ENCODE results near the gene CDKL5.
"Not testable (repeated sequence)": the region's sequence is repeated elsewhere in the genome, so short reads cannot be mapped to it uniquely, and the experiment has no call there.

CDKL5 gene

DNA sequence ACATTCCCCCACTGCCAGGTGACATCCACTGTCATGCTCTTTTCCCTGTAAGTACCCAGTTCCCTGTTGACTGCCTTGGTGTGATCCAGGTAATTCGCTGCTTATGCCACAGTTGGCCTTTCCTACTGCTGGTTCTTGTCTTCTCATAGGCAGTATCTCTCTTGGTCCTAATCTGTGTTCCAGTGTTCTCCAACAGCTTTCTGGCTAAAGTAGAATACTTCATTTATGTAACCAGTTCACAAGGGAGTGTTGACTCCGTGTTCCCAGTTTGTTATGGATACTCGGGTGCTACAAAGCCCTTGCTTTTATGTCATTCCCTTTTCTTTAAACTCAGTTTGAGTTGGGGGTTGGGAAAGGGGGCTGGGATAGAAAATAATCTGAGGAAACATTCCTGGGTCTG, 148.1 kb downstream of the CDKL5 start:
- no peak for DNase-seq (ENCODE audit: low read depth in 2 of 3, low spot score in 2 of 3)

GRCh38 chrX:18574591-18574990, 149.2 kb downstream of the CDKL5 start:
- DNase-seq (ENCODE audit: low read depth in 2 of 3, low spot score in 2 of 3) = no peak

- DNase-seq (ENCODE audit: low read depth in 2 of 3, low spot score in 2 of 3) = no peak
These were observed 150.3 kb downstream of the CDKL5 start for GRCh38 chrX:18575744-18576143.

DNA sequence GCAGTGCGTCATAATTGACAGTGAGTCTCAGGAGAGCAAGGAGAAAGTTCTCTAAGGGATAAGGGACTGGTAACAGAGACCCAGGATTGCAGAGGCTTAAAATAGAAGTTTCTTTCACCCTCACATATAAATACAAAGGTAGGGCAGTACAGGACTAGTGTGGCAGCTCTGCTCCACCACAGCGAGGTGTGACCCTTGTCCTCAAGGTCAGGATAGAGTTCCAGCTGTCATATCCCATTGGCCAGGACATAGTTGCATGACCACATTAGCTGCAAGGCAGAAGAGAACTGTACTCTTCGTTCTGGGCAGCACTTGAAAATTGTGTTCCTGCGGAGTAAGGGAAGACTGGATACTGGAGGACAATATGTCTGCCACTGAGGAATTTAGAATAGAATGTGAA, 152.0 kb downstream of the CDKL5 start:
- no peak for DNase-seq (ENCODE audit: low read depth in 2 of 3, low spot score in 2 of 3)

GRCh38 chrX:18578546-18578945, 153.1 kb downstream of the CDKL5 start:
- no peak for DNase-seq (ENCODE audit: low read depth in 2 of 3, low spot score in 2 of 3)

GRCh38 chrX:18579495-18579894, 154.1 kb downstream of the CDKL5 start:
- DNase-seq (ENCODE audit: low read depth in 2 of 3, low spot score in 2 of 3) = no peak

DNA sequence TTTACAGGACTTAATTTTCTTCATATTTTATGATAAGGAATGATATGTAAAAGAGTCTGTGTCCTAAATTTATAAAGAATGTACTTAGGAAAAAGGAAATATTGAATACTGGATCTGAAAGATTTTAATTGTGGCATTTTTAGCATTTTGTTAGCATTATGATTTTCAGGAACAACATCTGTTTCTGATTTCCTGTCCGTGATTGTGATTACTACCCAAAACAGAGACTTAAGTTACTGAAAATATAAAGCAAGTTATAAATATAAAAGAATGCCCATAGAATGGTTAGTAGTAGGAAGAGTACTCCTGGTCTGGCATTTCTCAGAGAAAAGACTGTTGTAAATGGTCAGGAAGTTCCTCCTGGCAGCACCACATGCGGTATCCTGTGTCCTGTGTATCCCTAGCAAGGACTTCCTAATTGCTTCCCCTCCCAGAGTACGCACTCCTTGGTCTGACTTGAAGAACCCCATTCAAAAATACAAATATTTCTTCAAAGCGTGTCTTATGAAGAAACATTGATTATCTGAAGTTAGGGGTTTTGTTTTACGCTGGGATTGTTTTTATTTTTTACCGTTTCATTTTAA, 157.6 kb downstream of the CDKL5 start:
- no peak for DNase-seq (ENCODE audit: low read depth in 2 of 3, low spot score in 2 of 3)

DNA sequence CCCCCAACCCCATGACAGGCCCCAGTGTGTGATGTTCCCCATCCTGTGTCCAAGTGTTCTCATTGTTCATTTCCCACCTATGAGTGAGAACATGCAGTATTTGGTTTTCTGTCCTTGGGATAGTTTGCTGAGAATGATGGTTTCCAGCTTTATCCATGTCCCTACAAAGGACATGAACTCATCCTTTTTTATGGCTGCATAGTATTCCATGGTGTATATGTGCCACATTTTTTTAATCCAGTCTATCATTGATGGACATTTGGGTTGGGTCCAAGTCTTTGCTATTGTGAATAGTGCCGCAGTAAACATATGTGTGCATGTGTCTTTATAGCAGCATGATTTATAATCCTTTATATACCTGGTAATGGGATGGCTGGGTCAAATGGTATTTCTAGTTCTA, 163.9 kb downstream of the CDKL5 start:
- DNase-seq (ENCODE audit: low read depth in 2 of 3, low spot score in 2 of 3) = not testable (repeated sequence)

- DNase-seq (ENCODE audit: low read depth in 2 of 3, low spot score in 2 of 3) = no peak
These were observed 166.4 kb downstream of the CDKL5 start for GRCh38 chrX:18591834-18592233.

DNA sequence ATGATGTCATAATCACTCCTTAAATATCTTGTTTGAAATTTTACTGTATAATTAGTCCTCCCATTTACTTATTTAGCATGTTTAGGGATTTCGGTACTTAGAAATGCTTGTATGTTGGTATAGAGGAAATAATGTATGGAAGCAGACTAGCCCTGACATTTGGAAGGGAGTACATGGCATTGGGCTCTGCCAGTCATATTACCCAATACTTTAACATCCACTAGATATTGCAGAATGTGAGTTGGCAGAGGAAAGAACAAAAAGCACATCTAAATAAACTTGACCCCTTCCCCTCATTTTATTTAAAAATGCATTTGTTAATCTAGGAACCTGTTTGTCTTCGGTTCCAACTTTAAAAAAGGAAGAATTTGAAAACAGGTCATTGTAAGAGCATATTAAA, 168.7 kb downstream of the CDKL5 start:
- no peak for DNase-seq (ENCODE audit: low read depth in 2 of 3, low spot score in 2 of 3)

DNA sequence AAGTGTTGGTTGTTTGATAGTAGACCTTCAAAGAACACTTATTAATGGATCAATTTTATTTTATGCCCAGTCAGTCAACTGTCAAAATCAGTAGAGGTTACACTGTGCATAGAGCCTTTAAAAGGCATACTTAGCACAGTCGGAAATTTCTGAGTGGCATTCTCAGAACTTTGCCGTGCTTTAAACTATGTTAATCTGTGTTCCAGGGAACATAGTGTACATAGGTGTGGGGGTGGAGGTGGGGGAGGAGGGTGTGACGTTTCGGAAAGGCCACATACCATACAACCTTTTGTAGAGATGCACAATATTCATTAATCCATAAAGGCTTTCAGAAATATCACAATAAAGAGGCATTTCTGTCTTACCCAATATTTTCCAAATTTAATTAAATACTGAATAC, 170.7 kb downstream of the CDKL5 start:
- DNase-seq (ENCODE audit: low read depth in 2 of 3, low spot score in 2 of 3) = no peak

- DNase-seq (ENCODE audit: low read depth in 2 of 3, low spot score in 2 of 3) = no peak
These were observed 173.0 kb downstream of the CDKL5 start for GRCh38 chrX:18598413-18598812.

DNA sequence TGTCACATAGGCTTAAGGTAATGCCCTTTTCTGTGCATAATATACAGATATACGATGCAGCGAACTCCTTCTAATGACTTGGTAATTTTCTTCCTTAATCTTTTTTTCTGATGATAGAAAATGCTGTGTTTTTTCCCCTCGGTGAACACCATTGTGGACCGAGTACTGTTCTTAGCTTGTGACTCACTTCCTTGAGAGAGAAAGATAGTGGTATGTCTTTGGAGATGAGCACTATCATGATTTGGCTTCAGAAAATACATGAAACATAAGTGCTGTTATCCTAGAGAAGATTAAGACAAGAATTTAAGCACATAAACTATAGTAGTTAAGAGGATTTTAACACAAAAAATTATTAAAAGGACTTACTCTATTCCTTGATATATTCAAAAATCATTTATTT, 182.6 kb downstream of the CDKL5 start:
- no peak for DNase-seq (ENCODE audit: low read depth in 2 of 3, low spot score in 2 of 3)

DNA sequence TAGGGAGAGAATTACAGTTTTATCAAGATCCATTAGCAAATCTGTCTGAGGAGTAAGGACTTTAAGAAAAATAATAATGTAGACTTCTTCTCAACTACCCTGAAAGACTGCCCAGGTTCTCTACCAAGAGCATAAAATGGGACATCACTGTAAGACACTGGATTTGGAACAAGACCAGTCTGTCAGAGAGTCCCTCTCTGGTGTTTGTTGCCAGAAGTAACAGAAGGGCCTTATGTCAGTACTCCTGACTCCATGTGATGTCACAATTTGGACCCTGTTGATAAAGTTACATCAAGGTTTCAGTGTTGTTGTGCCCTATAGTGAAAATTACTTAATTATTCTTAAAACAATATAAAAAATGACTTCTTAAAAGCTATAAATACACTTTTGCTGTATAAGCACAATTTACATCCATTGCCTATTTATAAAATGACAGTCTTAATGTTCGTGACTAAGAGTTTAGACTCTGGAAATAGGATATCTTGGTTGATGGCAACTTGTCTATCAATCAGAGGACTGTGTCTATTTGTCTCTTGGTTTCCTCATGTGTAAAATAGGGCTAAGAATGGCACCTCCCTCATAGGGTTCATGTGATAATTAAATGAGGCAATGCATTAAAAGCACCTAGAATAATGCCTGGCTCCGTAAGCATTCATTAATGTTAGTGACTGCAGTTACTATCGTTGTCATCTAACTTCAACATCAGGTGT, 188.7 kb downstream of the CDKL5 start:
- no peak for DNase-seq (ENCODE audit: low read depth in 2 of 3, low spot score in 2 of 3)

- no peak for DNase-seq (ENCODE audit: low read depth in 2 of 3, low spot score in 2 of 3)
These were observed 191.4 kb downstream of the CDKL5 start for GRCh38 chrX:18616688-18617406.

- DNase-seq (ENCODE audit: low read depth in 2 of 3, low spot score in 2 of 3) = no peak
These were observed 192.0 kb downstream of the CDKL5 start for GRCh38 chrX:18617407-18617750.

DNA sequence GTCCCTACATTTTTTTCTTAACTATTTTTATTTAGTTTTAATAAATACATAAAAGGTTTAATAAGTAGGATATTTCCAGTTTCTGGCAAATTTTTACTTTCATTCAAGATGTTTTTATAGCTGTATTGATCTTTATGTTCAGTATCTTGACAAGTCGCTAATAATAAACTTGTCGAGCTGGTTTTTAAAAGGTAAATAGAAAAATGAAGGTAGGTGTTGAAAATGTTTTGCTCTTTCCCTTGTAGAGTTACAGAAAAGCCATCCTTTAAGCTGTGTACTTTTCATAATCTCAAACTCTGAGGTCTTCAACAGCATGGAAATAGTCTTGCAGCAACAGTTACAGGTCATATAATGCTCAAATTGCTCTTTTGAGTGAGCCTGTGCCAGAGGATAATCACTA, 193.9 kb downstream of the CDKL5 start:
- DNase-seq (ENCODE audit: low read depth in 2 of 3, low spot score in 2 of 3) = no peak

GRCh38 chrX:18620349-18620748, 194.9 kb downstream of the CDKL5 start:
- no peak for DNase-seq (ENCODE audit: low read depth in 2 of 3, low spot score in 2 of 3)

DNA sequence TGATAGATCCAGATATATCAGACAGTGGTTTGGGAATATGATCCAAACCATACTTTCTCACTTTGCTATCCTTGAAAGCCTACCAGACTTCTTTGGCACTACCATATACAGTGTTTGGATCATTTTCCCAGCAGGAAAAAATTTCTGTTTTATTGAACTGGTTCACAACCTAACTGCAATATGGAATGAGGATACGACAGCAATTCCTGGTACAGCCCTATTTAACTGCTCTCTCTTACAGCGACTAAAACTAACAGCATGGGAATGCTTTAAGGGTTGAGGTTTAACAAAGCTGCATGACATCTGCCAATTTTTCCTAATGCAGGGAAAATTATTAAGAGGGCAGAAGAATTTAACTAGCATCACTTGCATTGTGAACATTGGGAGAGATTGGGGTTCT, 199.2 kb downstream of the CDKL5 start:
- DNase-seq (ENCODE audit: low read depth in 2 of 3, low spot score in 2 of 3) = no peak

DNA sequence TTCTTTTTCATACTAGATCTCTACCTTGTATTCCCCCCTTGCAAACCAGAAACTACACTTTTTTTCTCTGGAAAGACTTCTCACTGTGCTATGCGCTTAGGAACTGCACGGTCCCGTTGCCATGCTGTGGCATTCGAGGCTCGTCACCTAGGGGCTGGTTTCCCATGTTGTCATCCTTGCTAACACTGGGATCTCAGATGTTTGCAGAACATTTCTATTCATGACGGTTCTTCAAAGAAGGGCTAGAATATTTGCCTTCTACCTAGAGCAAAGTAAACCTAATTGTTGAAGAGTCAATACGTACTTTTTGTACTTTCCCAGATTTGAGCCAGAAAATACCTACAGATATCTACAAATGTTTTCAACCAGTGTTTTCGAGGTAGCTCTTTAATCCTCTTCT, 205.5 kb downstream of the CDKL5 start:
- no peak for DNase-seq (ENCODE audit: low read depth in 2 of 3, low spot score in 2 of 3)

- DNase-seq (ENCODE audit: low read depth in 2 of 3, low spot score in 2 of 3) = no peak
These were observed 213.0 kb downstream of the CDKL5 start for GRCh38 chrX:18638398-18638797.

- DNase-seq (ENCODE audit: low read depth in 2 of 3, low spot score in 2 of 3) = no peak
These were observed 213.9 kb downstream of the CDKL5 start for GRCh38 chrX:18639280-18639679.

GRCh38 chrX:18640686-18641085, 215.3 kb downstream of the CDKL5 start:
- DNase-seq (ENCODE audit: low read depth in 2 of 3, low spot score in 2 of 3) = no peak
